ENCODE data around the gene TELO2. TPM values are rescaled to one million over a fixed set of nuclear protein-coding genes. Genes with fewer than 3 reads are reported as not detected.
"Not testable (repeated sequence)": the region's sequence is repeated elsewhere in the genome, so short reads cannot be mapped to it uniquely, and the experiment has no call there.

The TELO2 gene
- total RNA-seq, 2 donors from 2014 or later = 36.4 to 39.7 TPM

DNA sequence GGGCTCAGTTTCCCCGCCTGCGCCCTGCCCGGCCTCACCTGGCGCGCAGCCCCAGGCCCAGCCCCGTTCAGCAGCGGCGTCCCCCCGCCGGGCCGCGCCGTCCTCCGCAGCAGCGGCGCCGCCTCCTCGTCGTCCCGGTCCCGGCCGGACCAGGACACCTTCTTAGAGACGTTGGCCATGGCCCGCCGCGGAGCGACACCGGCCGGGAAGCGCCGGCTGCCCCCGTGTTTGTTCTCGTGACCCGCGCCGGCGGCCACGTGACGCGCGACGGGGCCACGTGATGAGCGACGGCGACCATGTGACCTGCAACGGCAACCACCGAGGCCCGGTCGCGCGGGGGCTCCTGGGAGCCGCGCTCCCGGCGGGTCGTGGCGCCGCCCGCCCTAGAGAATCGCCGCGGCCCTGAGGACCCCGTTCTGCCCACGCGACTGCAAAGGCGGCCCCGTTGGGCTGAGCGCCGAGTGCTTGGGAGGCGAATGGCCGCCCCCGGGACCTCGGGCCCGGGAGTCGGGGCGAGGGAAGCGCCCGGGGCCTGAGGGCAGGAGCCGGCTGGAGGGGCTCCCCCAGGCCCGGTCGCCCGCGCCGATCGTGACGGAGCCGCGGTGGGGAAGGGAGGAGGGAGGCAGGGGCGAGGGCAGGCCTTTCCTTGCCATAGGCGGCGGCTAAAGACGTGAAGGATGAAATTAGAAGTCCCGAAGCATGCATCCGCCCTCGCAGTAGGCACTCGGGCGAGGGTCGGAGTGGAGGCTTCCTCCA lies 18.2 kb upstream of the TELO2 start, which contains the start of gene CLCN7:
Gene CLCN7, minus strand, starts transcription at position 233 of the 756 bp plus-strand sequence. Its CDS starts 54 bp downstream, at position 179.
- ATAC-seq (peak; percentile 93), DNase-seq (peak; percentile 80 to 82 (median 81))
- H3K4me3 Mint-ChIP-seq = peak within 1 kb of the TSS; percentile 78
- no peaks in the 10 kb centered on the region for H3K27me3 Mint-ChIP-seq
- peak within 1 kb of the TSS; percentile 78 for H3K27ac Mint-ChIP-seq
- no peaks in the 10 kb centered on the region for H3K36me3 Mint-ChIP-seq (ENCODE audit: low read depth)
- H3K4me1 Mint-ChIP-seq = peaks cover 19% of the 10 kb centered on the region
- H3K9me3 ChIP-seq (ENCODE audit: control insufficient read depth, low read length, poor library complexity, severe bottlenecking) = no peaks in the 10 kb centered on the region

DNA sequence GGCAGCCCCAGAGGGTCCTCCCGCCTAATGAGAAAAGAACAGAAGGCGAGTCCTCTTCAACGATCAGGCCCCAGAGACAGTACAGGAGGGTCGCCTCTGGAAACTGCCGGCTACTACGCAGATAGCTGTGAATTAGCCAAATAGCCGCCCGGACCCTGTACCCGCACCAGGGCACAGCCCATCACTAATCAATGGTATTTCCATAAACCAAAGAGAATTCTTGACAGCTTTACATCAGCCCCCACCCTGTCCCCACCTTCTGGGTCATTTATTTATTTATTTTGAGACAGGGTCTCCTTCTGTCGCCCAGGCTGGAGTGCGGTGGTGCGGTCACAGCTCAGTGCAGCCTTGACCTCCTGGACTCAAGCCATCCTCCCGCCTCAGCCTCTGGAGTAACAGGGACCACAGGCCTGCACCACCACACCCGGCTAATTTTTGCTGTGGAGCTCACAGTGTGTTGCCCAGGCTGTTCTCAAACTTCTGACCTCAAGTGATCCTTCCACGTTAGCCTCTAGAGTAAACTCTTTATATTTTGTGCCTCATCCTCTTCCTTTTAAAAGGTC lies 17.5 kb upstream of the TELO2 start:
- no peaks in the 10 kb centered on the region for H3K9me3 ChIP-seq (ENCODE audit: control insufficient read depth, low read length, poor library complexity, severe bottlenecking)
- Mint-ChIP-seq H3K36me3 (ENCODE audit: low read depth) (no peaks in the 10 kb centered on the region), H3K27me3 (no peaks in the 10 kb centered on the region), H3K4me1 (peaks cover 16% of the 10 kb centered on the region), H3K4me3 (peak overlapping the region; percentile 78), H3K27ac (peak overlapping the region; percentile 78)
- ATAC-seq = no peak
- DNase-seq = no peak

DNA sequence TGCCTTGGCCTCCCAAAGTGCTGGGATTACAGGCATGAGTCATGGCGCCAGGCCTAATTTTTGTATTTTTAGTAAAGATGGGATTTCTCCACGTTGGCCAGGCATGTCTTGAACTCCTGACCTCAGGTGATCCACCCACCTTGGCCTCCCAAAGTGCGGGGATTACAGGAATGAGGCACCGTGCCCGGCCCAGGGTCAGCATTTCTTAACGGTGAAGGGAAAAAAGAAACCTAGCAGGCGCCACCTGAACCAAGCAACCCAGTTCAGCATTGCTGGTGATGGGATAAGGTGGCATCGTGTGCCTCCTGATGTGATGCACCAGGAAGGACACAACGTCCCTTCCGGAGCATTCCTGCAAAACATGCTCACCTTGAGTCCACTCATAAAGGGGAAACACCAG lies 16.1 kb upstream of the TELO2 start:
- Mint-ChIP-seq H3K27me3 (no peaks in the 10 kb centered on the region), H3K27ac (peak overlapping the region; percentile 71), H3K36me3 (ENCODE audit: low read depth) (no peaks in the 10 kb centered on the region), H3K4me1 (peaks cover 11% of the 10 kb centered on the region), H3K4me3 (peak overlapping the region; percentile 69)
- no peak for DNase-seq
- ATAC-seq = no peak
- H3K9me3 ChIP-seq (ENCODE audit: control insufficient read depth, low read length, poor library complexity, severe bottlenecking) = no peaks in the 10 kb centered on the region

DNA sequence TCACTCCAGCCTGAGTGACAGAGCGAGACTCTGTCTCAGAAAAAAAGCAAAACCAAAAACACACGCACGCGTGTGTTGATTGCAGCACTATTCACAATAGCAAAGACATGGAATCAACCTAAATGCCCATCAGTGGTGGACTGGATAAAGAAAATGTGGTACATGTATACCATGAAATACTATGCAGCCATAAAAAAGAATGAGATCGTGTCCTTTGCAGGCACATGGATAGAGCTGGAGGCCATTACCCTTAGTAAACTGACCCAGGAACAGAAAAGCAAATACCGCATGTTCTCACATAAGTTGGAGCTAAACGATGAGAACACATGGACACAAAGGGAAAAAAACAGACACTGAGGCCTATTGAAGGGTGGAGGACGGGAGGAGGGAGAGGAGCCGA lies 14.2 kb upstream of the TELO2 start:
- not testable (repeated sequence) for H3K9me3 ChIP-seq (ENCODE audit: control insufficient read depth, low read length, poor library complexity, severe bottlenecking); H3K27me3 Mint-ChIP-seq; DNase-seq; H3K36me3 Mint-ChIP-seq (ENCODE audit: low read depth); H3K27ac Mint-ChIP-seq; ATAC-seq; H3K4me3 Mint-ChIP-seq; H3K4me1 Mint-ChIP-seq

DNA sequence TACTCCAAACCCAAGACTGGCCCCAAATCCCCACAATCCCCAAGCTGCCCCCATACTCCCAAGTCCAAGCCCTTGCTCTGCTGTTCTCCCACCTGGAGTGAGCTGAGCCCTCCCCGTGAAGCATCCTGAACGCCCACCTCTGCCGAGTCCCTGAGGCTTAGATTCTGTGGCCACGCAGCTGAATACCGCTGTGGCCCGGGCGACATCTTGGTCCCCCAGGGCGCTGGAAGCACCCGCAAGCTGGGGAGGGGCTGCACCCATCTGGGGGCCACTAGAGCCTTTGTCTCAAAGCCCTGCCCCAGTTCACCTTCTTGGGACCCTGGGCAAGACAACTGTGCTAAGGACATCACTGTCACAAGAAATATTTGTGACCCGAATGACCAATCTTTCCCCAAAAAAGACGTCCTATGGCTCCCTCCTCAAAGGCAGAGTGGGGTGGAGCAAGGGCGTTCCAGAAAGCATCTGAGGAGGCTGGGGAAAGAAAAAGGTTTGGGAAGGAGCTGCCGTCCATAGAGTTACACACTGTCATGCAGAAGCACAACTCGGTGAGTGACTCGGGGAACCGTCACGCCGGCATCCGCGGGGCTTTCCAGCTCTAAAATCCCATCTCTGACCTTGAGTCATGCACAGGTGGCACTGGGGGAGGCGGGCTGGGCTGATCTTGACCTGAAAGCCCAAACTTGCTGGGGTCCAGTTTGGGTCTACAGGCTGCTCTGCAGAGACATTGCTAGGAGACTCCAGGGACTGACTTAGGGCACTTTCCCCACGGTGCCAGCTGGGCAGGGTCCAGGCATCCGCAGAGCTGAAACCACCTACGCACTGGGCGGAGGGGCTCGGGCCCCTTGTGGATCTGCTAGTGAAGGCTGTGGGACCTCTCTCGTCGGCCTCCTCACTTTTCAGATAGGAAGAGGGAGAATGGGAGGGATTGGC lies 11.0 kb upstream of the TELO2 start:
- H3K4me3 Mint-ChIP-seq = no peak overlapping the region
- H3K4me1 Mint-ChIP-seq = no peaks in the 10 kb centered on the region
- H3K36me3 Mint-ChIP-seq (ENCODE audit: low read depth) = no peaks in the 10 kb centered on the region
- H3K27me3 Mint-ChIP-seq = no peaks in the 10 kb centered on the region
- H3K27ac Mint-ChIP-seq = no peak overlapping the region
- no peaks in the 10 kb centered on the region for H3K9me3 ChIP-seq (ENCODE audit: control insufficient read depth, low read length, poor library complexity, severe bottlenecking)
- ATAC-seq = no peak
- no peak for DNase-seq

DNA sequence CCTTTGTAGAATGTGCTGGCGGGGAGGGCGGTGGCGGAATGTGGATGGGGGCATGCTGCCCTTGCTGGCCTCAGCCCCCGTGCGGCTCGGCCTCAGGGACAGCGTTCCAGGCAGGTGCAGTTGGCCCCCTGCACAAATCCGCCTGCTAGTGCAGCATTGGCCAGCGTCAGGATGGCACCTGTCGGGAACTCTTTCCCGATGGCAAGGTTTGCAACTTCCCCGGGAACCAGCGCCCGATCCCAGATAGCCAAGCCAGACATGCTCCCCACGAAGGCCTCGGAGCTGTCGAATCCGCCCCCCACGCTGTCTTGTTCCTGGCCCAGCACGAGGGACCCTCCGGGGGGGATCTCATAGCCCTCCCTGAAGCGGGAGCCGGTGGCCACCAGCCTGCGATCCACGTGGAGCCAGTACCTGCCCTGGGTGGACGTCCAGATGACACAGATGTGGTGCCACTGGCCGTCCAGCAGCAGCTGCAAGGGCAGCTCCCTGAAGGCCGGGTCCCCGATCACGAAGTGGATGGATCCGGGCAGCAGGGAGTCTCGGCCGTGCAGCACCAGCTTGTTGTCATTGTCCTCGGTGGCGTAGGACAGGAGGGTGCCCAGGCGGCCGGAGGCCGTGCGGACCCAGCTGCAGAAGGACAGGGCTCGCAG lies 7.2 kb upstream of the TELO2 start:
- Mint-ChIP-seq H3K4me3 (no peak overlapping the region), H3K27me3 (no peaks in the 10 kb centered on the region), H3K27ac (no peak overlapping the region), H3K4me1 (peaks cover 2% of the 10 kb centered on the region), H3K36me3 (ENCODE audit: low read depth) (no peaks in the 10 kb centered on the region)
- H3K9me3 ChIP-seq (ENCODE audit: control insufficient read depth, low read length, poor library complexity, severe bottlenecking) = no peaks in the 10 kb centered on the region
- no peak for DNase-seq
- ATAC-seq = no peak

DNA sequence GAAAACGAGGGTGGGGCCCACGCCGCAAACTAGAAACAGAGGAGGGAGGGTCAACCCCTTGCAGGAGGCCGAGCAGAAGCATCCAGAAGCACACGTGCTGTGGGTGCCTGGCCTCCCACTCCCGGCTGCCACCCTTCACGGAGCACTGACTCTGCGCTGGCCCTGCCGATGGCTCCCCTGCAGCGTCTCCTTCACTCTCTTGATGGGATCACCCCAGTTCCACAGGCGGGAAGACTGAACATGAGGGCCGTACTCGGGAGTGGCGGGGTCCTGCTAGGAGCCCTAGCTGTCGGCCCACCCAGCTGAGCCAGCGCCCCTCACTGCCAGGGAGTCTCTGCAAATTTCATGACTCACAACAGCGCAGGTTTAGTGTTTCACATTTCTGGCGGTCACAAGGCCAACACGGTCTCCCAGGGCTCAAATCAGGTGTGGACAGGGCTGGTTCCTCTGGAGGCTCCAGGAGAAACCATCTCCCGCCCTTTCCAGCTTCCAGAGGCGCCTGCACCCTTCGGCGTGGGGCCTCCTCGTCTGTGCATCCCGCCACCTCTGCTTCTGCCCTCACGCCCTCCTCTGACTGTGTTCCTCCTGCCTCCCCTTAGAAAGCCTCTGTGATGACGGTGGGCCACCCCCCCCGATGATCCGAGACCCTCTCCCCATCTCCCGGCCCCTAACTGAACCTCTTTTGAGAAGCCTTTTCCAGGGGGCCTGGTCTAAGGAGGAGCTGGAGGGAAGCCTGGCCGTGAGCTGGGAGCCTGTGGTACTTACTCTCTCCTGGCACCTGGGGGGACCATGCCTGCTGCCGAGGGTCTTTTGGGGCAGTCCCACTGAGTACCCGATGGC lies 6.4 kb upstream of the TELO2 start:
- no peak overlapping the region for H3K4me3 Mint-ChIP-seq

DNA sequence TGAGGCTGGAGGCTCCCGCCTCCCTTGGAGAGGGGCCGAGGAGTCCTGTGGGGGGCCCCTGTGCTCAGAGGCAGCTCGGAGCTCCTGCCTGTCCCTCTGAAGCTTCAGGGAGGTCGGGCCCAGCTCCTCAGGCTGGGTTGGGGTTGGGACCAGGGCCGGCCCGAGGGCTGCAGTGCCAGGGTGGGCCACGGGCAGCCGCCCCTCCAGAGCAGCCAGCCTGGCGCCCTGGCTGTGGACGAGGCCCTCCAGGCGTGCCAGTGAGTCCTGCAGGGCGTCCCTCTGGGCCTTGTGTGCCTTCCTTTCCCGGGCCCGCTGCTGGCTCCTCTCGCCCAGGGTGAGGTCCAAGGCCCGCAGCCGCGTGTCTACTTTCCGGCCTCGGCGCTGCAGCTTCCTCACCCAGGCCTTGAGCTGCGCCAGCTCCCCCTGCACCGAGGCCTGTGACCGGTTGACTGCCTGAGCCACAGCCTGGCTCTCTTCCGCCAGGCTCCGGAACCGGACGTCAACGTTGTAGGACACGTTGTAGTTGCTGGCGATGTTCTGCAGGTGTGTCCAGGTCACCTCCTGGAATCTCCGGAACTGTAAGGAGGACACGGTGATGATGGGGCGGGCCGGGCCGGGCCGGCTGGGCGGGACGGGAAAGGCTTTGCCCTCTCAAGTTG lies 5.6 kb upstream of the TELO2 start:
- Mint-ChIP-seq H3K27ac (no peak overlapping the region), H3K27me3 (no peaks in the 10 kb centered on the region), H3K4me1 (peaks cover 4% of the 10 kb centered on the region), H3K4me3 (no peak overlapping the region), H3K36me3 (ENCODE audit: low read depth) (no peaks in the 10 kb centered on the region)
- ATAC-seq (no peak), DNase-seq (no peak)
- H3K9me3 ChIP-seq (ENCODE audit: control insufficient read depth, low read length, poor library complexity, severe bottlenecking) = no peaks in the 10 kb centered on the region

More for the DNA sequence above, 6.4 kb upstream of the TELO2 start:
- H3K9me3 ChIP-seq (ENCODE audit: control insufficient read depth, low read length, poor library complexity, severe bottlenecking) = no peaks in the 10 kb centered on the region
- no peaks in the 10 kb centered on the region for H3K36me3 Mint-ChIP-seq (ENCODE audit: low read depth)
- no peak overlapping the region for H3K27ac Mint-ChIP-seq
- DNase-seq = no peak
- H3K4me1 Mint-ChIP-seq = peaks cover 2% of the 10 kb centered on the region
- no peak for ATAC-seq
- no peaks in the 10 kb centered on the region for H3K27me3 Mint-ChIP-seq

DNA sequence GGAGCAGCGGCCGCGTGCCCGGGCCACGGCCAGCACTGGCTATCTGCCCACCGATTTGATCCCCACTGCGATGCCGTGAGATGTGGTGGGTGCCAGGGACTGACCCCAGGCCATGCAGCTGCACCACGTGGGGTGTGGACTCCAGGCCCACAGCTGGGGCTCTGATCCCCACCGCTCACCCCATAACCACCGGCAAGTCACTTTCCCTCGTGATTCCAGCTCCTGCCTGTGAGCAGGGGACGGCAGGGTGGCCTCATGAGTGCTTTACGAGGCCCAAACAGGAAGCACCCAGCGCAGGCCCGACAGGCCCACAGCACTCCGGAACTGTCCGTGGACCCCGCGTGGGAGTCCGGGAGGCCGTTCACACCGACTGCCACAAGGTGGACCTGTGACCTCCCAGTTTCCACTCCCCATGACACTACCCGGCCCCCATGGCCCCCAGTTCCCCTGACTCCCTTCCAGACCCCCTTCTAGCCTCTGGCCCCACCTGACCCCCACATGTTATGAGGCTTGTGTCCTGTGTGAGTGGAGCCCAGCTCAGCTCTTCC lies 5.0 kb upstream of the TELO2 start:
- Mint-ChIP-seq H3K4me3 (no peak overlapping the region), H3K27me3 (no peaks in the 10 kb centered on the region), H3K4me1 (peaks cover 9% of the 10 kb centered on the region), H3K36me3 (ENCODE audit: low read depth) (no peaks in the 10 kb centered on the region), H3K27ac (no peak overlapping the region)
- DNase-seq (no peak), ATAC-seq (no peak)
- no peaks in the 10 kb centered on the region for H3K9me3 ChIP-seq (ENCODE audit: control insufficient read depth, low read length, poor library complexity, severe bottlenecking)

DNA sequence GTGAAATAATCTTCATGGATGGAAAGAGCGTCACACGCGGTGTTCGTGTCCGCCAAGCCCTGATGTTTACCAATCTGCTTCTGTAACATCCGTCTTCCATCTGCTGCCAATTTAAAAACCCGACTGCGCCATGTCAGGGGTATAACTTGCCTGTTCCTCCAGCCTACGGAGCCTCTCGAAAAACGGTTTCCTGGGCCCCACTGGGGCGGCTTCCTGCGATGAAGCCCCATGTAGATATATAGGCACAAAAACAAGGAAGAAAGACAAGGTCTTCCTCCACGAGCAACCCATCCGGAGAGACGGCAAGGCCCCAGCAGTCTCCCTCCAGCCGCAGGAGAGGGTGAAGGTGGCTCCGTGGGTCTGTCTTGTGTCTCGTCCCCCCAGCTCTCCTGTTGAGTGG lies 4.5 kb upstream of the TELO2 start, which contains the start of gene PTX4:
Gene PTX4, minus strand, starts transcription at position 326 of the 400 bp plus-strand sequence. Its CDS starts 35 bp downstream, at position 291.
- Mint-ChIP-seq H3K27ac (no peak within 1 kb of the TSS), H3K36me3 (ENCODE audit: low read depth) (no peaks in the 10 kb centered on the region), H3K4me1 (peaks cover 9% of the 10 kb centered on the region), H3K27me3 (no peaks in the 10 kb centered on the region), H3K4me3 (no peak within 1 kb of the TSS)
- ATAC-seq (no peak), DNase-seq (no peak)
- no peaks in the 10 kb centered on the region for H3K9me3 ChIP-seq (ENCODE audit: control insufficient read depth, low read length, poor library complexity, severe bottlenecking)

DNA sequence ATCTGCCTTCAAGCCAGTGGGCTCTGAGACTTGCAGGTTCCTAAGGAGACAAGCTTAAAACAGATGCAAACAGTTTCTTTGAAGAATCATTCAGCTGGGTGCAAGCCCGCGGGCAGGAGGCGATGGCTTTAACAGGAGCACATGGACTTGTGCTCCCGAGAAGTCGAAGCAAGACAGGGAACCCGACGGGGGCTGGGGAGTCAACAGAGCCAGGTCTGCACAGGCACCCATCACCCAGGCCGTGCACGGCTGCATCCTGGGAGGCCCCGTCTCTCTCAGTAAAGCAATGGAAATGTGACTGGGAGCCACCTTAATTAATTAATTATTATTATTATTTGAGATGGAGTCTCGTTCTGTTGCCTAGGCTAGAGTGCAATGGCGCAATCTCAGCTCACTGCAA lies 4.1 kb upstream of the TELO2 start:
- H3K4me3 Mint-ChIP-seq = no peak overlapping the region
- no peaks in the 10 kb centered on the region for H3K36me3 Mint-ChIP-seq (ENCODE audit: low read depth)
- H3K27me3 Mint-ChIP-seq = no peaks in the 10 kb centered on the region
- ATAC-seq (no peak), DNase-seq (no peak)
- peaks cover 9% of the 10 kb centered on the region for H3K4me1 Mint-ChIP-seq
- no peak overlapping the region for H3K27ac Mint-ChIP-seq
- H3K9me3 ChIP-seq (ENCODE audit: control insufficient read depth, low read length, poor library complexity, severe bottlenecking) = no peaks in the 10 kb centered on the region
